Activated CD4-positive, alpha-beta memory T cell treated with anti-CD3 and anti-CD28 coated beads, Interleukin-2, amount 10 ng/mL, durations not matched to agents 7 days and 5 days (primary cell): ENCODE results near the gene RFT1. TPM values are rescaled to one million over a fixed set of nuclear protein-coding genes. Genes with fewer than 3 reads are reported as not detected.
"Not testable (repeated sequence)": the region's sequence is repeated elsewhere in the genome, so short reads cannot be mapped to it uniquely, and the experiment has no call there.

Experiments used
- CTCF ChIA-PET: fragments of 350-600 bp; sonication (Branson Sonifier 250); formaldehyde crosslinking; loops from one replicate; lab custom pipeline; 2021; ENCODE audit warnings: antibody characterized with exemption, inconsistent platforms; lab: Charles Lee
- POLR2A ChIA-PET: fragments of 350-600 bp; sonication (Branson Sonifier 250); formaldehyde crosslinking; loops from one replicate; lab custom pipeline; 2021; ENCODE audit warnings: antibody characterized with exemption; lab: Charles Lee
- DNase-seq: peaks from one replicate; pipeline ENCODE4 v3.0.0-alpha.2; 2020
- H3K27ac Mint-ChIP-seq: one replicate; pipeline ENCODE4 v1.8.0; 2021; ENCODE audit warnings: mild to moderate bottlenecking, mixed read lengths
- H3K27me3 Mint-ChIP-seq: one replicate; pipeline ENCODE4 v1.8.0; 2021; ENCODE audit warnings: mixed read lengths
- H3K36me3 Mint-ChIP-seq: one replicate; pipeline ENCODE4 v1.8.0; 2021; ENCODE audit warnings: low read depth, mixed read lengths
- H3K4me1 Mint-ChIP-seq: one replicate; pipeline ENCODE4 v1.8.0; 2021; ENCODE audit warnings: mixed read lengths
- H3K4me3 Mint-ChIP-seq: one replicate; pipeline ENCODE4 v1.8.0; 2021; ENCODE audit warnings: mild to moderate bottlenecking, mixed read lengths
- H3K9me3 Mint-ChIP-seq: one replicate; pipeline ENCODE4 v1.8.0; 2021; ENCODE audit warnings: mixed read lengths
- total RNA-seq, 2 experiments: library from RNA; stranded (reverse); gene quantifications; one replicate each; pipeline ENCODE4 v1.2.3, GENCODE V29; 2021

Gene RFT1
- total RNA-seq, 2 experiments from 2014 or later: 26.4 to 27.6 TPM

DNA sequence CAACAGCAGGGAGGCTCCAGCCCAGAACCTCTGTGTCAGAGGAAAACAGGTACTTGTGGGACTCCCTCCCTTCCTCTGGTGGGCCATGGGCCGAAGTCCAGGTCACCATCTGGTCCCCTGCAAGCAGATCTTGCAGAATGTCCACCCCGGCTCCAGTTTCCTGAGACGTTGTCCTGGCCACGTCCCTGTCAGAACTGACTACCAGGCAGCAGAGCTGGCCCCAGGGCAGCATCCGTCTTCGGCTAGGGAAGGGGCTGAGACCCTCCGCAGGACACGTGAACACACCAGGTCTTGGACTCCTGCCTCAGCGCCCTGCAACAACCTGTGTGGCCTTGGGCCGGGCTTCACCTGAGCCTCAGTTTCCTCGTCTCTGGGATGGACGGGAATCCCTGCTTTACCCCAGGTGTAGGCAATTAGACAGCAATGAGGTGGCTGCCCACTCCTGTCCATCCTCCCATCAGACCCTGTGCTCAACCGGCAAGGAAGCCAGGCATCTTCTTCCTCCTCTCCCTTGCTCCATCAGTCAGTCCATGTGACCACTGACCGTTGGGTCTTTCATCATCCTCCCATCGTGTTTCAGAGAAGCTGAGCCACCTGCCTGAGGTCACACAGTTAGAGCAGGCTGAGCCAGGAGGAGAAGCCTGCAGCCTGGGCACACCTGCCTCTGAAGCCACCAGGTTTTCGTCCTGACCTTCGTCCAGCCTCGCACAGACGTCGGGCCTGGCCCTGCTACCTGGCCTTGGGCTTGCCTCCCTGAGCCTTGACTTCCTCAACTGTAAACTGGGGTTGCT, 21.8 kb upstream of the RFT1 start:
- H3K36me3 Mint-ChIP-seq: no peaks in the 10 kb centered on the region
- H3K27me3 Mint-ChIP-seq: peaks cover 29% of the 10 kb centered on the region
- H3K4me1 Mint-ChIP-seq: no peaks in the 10 kb centered on the region
- no peak overlapping the region for H3K27ac Mint-ChIP-seq
- POLR2A ChIA-PET: no interaction called here
- no peaks in the 10 kb centered on the region for H3K9me3 Mint-ChIP-seq
- H3K4me3 Mint-ChIP-seq: no peak overlapping the region
- CTCF ChIA-PET: interaction anchor here (1.3 kb wide), 1 partner anchor 20 kb away, joined by 3 read pairs; no protein-coding TSS in a partner anchor
- DNase-seq: no peak

DNA sequence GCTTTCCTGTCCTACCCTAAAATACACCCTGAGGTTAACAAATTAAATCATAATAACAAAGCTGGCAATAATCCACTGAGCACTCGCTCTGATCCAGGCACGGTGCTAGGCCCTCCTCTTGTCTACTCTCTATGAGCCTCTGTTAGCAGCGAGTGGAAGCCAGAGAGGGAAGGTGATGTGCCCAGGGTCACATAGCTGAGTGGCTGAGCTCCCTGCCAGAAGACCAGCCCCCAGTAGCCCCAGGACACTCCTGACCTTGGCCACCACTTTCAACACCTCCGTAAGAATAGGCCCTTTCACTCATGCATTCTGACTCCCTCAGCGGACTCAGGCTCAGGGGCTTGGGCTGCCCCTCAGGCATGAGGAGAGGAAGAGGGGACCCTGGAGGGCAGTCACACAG, 21.2 kb upstream of the RFT1 start:
- ChIA-PET CTCF (interaction anchor here (1.7 kb wide), 1 partner anchor 18 kb away, joined by 5 read pairs; no protein-coding TSS in a partner anchor), POLR2A (no interaction called here)
- H3K4me3 Mint-ChIP-seq: no peak overlapping the region
- DNase-seq: no peak
- peaks cover 24% of the 10 kb centered on the region for H3K27me3 Mint-ChIP-seq
- H3K4me1 Mint-ChIP-seq: no peaks in the 10 kb centered on the region
- H3K27ac Mint-ChIP-seq: no peak overlapping the region
- no peaks in the 10 kb centered on the region for H3K36me3 Mint-ChIP-seq
- H3K9me3 Mint-ChIP-seq: no peaks in the 10 kb centered on the region

DNA sequence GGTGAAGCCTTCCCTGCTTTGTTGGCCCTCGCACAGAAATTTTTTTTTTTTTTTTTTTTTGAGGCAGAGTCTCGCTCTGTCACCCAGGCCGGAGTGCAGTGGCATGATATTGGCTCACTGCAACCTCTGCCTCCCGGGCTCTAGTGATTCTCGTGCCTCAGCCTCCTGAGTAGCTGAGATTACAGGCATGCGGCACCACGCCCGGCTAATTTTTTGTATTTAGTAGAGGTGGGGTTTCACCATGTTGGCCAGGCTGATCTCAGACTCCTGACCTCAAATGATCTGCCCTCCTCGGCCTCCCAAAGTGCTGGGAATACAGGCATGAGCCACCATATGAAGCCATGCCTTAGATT, 20.8 kb upstream of the RFT1 start:
- H3K27ac Mint-ChIP-seq, H3K36me3 Mint-ChIP-seq, H3K4me3 Mint-ChIP-seq, DNase-seq, POLR2A ChIA-PET, H3K4me1 Mint-ChIP-seq, H3K9me3 Mint-ChIP-seq: not testable (repeated sequence)
- H3K27me3 Mint-ChIP-seq: peaks cover 21% of the 10 kb centered on the region
- CTCF ChIA-PET: interaction anchor here (1.7 kb wide), 1 partner anchor 17 kb away, joined by 5 read pairs; no protein-coding TSS in a partner anchor

DNA sequence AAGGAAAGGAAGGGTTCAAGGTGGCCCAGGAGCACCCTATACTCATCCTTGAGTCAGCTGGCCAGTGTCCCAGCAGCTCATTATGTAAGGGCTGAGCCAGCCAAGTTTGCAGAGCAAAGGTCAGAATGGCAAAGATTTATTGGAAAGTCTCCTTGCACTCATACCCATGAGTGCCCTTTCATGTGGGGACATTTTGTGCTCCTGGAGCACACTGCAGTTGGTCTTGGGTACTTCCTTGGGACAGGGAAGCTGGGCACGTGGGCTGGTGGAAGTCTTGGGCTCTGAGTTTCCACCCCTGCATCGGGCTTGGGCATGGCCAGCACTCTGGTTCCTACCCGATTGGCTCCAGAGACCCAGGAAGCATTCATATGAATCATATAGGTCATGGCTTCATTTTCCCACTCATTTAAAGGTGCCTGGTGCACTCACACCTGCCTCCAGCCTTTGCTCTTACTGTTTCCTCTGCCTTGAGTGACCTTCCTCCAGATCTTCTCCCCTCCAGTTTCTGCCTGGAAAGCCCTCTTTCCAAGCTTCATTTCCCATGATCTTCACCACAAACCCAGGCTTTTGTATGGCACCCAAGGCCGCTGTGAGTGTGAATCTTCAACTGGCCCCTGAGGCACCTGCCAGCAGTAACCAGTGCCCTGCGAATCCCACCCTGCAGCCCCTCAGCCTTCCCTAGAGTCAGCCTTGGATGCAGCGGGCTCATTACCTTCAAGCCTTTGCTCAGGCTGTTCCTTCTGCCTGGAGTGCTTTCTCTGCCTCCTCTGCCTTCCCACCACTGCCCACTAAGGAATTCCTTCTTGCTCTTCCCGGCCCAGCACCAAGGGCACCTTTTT, 20.2 kb upstream of the RFT1 start:
- POLR2A ChIA-PET: no interaction called here
- no peak for DNase-seq
- H3K27ac Mint-ChIP-seq: no peak overlapping the region
- no peak overlapping the region for H3K4me3 Mint-ChIP-seq
- no peaks in the 10 kb centered on the region for H3K36me3 Mint-ChIP-seq
- H3K4me1 Mint-ChIP-seq: no peaks in the 10 kb centered on the region
- H3K9me3 Mint-ChIP-seq: no peaks in the 10 kb centered on the region
- CTCF ChIA-PET: interaction anchor here (1.7 kb wide), 1 partner anchor 17 kb away, joined by 5 read pairs; no protein-coding TSS in a partner anchor
- peaks cover 16% of the 10 kb centered on the region for H3K27me3 Mint-ChIP-seq

DNA sequence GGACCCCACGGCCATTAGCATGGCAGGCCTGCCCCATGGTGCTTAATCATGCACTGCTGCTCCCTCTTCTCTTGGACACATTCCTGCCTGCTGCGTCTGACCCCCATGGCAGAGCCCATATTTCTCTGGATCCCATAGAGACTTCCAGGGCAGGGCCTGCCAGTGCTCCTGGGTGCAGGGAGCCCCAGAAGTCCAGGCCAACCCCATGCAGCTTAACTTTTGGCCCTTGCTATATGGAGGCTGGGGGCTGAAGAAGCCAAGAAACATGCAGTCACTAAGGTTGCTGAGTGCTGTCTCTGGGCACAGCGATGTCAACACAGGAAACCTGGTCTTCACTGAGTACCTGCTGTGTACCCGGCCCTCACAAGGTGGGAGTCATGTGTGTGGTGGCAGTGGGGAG, 19.5 kb upstream of the RFT1 start:
- Mint-ChIP-seq H3K36me3 (no peaks in the 10 kb centered on the region), H3K4me1 (no peaks in the 10 kb centered on the region), H3K27ac (no peak overlapping the region), H3K9me3 (no peaks in the 10 kb centered on the region), H3K4me3 (no peak overlapping the region), H3K27me3 (peaks cover 14% of the 10 kb centered on the region)
- POLR2A ChIA-PET: no interaction called here
- CTCF ChIA-PET: interaction anchor here (1.7 kb wide), 1 partner anchor 16 kb away, joined by 5 read pairs; no protein-coding TSS in a partner anchor
- no peak for DNase-seq

DNA sequence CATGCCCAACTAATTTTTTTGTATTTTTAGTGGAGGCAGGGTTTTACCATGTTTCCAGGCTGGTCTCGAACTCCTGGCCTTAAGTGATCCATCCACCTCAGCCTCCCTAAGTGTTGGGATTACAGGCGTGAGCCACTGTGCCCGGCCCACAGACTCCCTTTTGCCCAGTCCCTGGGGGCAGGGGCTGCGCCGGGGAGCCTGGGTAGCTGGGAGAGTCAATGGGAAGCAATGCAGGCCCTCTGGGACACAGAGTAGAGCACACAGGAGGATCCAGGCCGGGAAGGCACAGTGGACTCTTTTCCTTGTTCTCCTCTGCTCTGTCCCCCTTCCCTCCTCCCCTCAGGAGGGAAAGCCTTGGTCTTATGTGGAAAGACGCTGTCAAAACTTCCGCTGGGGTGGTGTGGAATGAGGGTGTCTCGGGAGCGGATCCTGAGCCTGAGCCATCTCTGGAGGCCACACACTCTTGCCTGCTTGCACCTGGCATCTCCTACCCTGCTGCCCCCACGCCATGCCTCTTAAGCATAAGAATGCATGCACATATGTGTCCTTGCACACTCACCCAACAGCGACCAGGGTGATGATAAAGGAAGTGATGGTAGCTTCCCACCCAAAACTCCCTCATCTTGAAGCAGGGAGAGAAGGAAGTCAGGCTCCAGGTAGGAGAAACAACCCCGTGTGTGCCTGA, 18.9 kb upstream of the RFT1 start:
- Mint-ChIP-seq H3K9me3 (no peaks in the 10 kb centered on the region), H3K27me3 (peaks cover 14% of the 10 kb centered on the region), H3K4me1 (no peaks in the 10 kb centered on the region), H3K36me3 (no peaks in the 10 kb centered on the region), H3K4me3 (no peak overlapping the region), H3K27ac (no peak overlapping the region)
- CTCF ChIA-PET: no interaction called here
- POLR2A ChIA-PET: no interaction called here
- no peak for DNase-seq

DNA sequence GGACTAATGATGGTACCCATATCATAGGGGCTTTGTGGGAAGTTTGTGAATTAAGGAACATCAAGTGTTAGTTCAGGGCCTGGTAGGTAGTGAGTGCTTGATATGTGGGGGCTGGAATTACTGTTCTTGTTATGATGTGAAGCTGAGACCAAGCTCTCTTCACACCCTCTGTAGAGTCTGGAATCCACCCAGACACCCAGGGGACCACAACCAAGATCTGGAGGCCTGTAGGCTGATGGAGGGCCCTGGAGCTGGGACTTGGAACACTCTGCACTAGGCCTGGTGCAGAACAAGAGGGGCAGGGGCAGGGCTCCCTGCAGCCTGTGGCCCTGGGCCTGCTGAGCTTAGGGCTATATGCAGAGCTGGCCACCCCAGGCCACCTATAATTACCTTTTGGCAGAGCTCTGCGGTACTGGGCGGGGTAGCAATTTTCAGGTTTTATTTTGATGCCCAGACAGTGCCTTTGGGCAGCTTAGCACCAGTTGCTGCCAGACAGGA, 17.7 kb upstream of the RFT1 start:
- no peaks in the 10 kb centered on the region for H3K36me3 Mint-ChIP-seq
- CTCF ChIA-PET: interaction anchor here (1.0 kb wide), 2 partner anchors 12 to 14 kb away, joined by 3 to 5 read pairs; no protein-coding TSS in a partner anchor
- no peaks in the 10 kb centered on the region for H3K4me1 Mint-ChIP-seq
- H3K9me3 Mint-ChIP-seq: no peaks in the 10 kb centered on the region
- POLR2A ChIA-PET: interaction anchor here (2.1 kb wide), 1 partner anchor 13 kb away, joined by 6 read pairs; the partner anchor contains the start of gene PRKCD
- no peak overlapping the region for H3K27ac Mint-ChIP-seq
- no peak for DNase-seq
- no peak overlapping the region for H3K4me3 Mint-ChIP-seq
- peaks cover 6% of the 10 kb centered on the region for H3K27me3 Mint-ChIP-seq

DNA sequence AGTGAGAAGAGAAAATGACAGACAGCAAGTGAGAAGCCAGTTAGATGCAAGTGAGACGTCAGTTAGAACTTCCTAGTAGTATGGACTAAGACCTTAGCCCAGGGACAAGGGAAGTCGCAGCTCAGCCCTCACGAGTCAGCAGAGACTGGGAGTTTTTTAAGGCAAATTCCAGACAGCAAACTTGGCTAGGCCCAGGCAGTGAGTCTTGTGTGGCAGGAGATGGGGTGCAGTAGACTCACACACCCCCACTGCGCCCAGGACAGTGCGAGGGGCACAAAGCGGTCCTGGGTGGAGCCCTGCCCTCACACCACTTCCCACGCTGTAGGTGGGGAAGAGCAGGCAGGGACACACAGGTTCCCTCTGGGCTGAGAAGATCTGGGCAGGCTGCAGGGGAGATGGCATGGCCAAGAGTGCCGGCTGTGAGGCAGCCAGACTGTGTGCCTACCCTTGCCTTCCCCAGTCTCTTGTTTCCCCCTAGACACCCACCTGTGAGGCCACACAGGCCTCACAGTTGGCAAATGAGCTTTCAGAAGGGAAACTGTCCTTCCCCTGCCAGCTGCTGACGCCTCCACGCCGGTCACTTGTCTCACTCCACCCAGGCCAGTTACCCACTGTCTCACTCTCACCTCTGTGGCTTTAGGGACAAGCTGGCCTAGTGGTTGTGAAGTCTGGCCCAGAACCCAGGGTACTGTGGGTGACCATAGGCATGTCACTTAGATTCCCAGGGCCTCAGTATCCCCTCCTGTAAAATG, 17.1 kb upstream of the RFT1 start:
- Mint-ChIP-seq H3K36me3 (no peaks in the 10 kb centered on the region), H3K4me3 (no peak overlapping the region), H3K27me3 (peaks cover 3% of the 10 kb centered on the region), H3K9me3 (no peaks in the 10 kb centered on the region), H3K4me1 (no peaks in the 10 kb centered on the region), H3K27ac (no peak overlapping the region)
- DNase-seq: no peak
- CTCF ChIA-PET: interaction anchor here (1.0 to 1.7 kb wide), 3 partner anchors 11 to 33 kb away, joined by 3 to 5 read pairs (median 4); no protein-coding TSS in a partner anchor
- POLR2A ChIA-PET: interaction anchor here (2.1 kb wide), 1 partner anchor 13 kb away, joined by 6 read pairs; the partner anchor contains the start of gene PRKCD

DNA sequence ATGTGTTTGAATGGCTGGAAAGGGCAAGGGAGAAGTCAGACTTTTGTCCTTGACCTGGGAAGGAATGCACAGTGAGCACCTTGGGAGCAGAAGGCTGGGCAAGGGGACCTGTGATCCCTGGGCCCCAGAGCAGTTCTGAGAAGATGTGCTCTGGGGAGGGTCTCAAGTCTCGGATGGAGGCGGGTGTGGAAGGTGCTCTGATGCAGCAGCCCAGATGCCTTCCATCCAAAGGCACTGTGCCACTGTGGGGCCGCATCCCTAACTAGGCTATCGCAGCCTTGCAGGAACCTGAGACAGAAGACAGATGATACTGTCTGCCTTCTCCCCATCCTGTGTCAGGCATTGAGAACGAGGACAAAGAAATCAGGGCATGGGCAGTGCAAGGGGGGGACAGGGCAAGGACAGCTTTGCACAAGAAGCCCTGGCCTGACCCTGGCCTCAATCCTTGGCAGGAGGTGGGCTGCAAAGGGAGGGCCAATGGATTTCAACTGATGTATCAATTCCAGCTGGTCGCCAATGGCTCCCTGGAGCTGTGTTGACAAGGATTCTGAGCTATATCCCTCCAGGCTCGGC, 16.2 kb upstream of the RFT1 start:
- POLR2A ChIA-PET: interaction anchor here (1.0 to 2.1 kb wide), 2 partner anchors 14 kb away, joined by 6 read pairs; partner anchors contain the start of gene PRKCD

DNA sequence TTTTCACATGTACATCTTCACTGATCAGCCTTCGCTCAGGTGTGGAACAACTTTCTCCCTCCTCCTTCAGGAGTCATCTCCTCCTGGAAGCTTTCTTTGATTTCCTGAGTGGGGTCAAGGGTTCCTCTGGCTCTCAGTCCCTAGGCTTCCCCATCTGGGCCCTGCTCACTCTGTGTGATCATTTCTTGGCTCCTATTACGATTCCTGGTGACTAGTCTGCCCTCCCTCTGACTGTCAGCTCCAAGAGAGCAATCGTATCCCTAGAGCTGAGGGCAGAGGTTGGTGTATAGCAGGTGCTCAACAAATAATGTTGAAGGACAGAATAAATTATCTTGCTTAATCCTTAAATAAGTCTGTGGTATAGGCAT, 15.5 kb upstream of the RFT1 start:
- Mint-ChIP-seq H3K36me3 (no peaks in the 10 kb centered on the region), H3K4me1 (peaks cover under 1% of the 10 kb centered on the region), H3K4me3 (no peak overlapping the region), H3K9me3 (no peaks in the 10 kb centered on the region), H3K27ac (no peak overlapping the region), H3K27me3 (peaks cover 2% of the 10 kb centered on the region)
- no peak for DNase-seq
- ChIA-PET CTCF (interaction anchor here (0.6 to 1.7 kb wide), 4 partner anchors 11 to 69 kb away, joined by 3 to 8 read pairs (median 4); no protein-coding TSS in a partner anchor), POLR2A (interaction anchor here (1.0 kb wide), 1 partner anchor 15 kb away, joined by 6 read pairs; the partner anchor contains the start of gene PRKCD)

More for the DNA sequence above, 16.2 kb upstream of the RFT1 start:
- no peaks in the 10 kb centered on the region for H3K36me3 Mint-ChIP-seq
- no peaks in the 10 kb centered on the region for H3K9me3 Mint-ChIP-seq
- peaks cover 2% of the 10 kb centered on the region for H3K27me3 Mint-ChIP-seq
- no peak overlapping the region for H3K27ac Mint-ChIP-seq
- DNase-seq: no peak
- H3K4me1 Mint-ChIP-seq: no peaks in the 10 kb centered on the region
- no peak overlapping the region for H3K4me3 Mint-ChIP-seq
- CTCF ChIA-PET: interaction anchor here (1.4 to 1.7 kb wide), 3 partner anchors 12 to 32 kb away, joined by 3 to 8 read pairs (median 4); no protein-coding TSS in a partner anchor

DNA sequence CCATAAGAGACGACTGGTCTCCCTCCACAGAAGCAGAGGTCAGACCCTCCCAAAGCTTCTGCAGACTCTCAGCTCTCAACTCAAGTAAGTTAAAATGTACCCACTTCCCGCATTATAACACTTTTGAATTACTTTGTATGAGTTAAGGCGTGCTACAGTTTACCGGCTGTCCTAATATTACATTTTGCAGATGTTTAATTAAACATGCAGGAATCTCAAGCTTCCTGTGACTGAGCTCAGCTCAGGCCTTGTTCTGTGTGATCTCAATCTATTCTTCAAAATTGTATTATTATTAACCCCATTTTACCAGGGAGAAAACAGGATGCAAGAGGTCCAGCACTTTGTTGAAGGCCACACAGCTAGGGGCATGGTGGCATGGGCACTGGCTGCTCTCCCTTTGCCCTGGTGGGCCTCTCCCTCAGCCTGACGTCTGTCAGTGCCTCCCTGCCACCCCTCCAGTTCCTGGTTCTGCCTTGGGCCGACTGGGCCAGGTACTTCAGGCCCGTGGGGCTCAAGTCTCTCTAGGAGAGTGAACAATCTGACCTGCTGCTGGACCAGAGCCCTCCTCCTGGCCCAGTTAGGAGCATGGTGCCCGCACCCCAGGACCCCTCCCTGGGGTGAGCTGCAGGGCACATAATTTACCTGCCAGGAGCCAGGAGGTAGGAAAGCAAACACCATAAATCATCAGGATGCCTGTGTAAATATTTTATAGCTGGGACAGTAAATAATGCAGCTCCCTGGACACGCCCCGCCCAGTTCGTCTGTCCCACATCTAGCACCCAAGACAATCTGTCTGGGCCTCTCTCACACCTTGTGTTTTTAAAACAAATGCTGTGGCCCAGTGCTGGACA, 14.9 kb upstream of the RFT1 start:
- CTCF ChIA-PET: interaction anchor here (0.6 to 1.7 kb wide), 5 partner anchors 11 to 75 kb away, joined by 3 to 8 read pairs (median 3); no protein-coding TSS in a partner anchor
- Mint-ChIP-seq H3K36me3 (no peaks in the 10 kb centered on the region), H3K9me3 (no peaks in the 10 kb centered on the region), H3K4me1 (peaks cover 5% of the 10 kb centered on the region), H3K27ac (no peak overlapping the region), H3K27me3 (no peaks in the 10 kb centered on the region), H3K4me3 (no peak overlapping the region)
- DNase-seq: no peak
- POLR2A ChIA-PET: interaction anchor here (1.0 kb wide), 1 partner anchor 15 kb away, joined by 6 read pairs; the partner anchor contains the start of gene PRKCD
